OCI-LY7 (cell line): ENCODE results near the gene NUDT17. TPM values are rescaled to one million over a fixed set of nuclear protein-coding genes. Genes with fewer than 3 reads are reported as not detected.

Experiments
- BruUV-seq: library from RNA; stranded (reverse); fragments of 400-500 nt; replicated peaks from 2 replicates; lab custom pipeline; 2021; lab: Mats Ljungman, UMichigan
- CTCF ChIA-PET: fragments of 300-600 bp; sonication (Branson Sonifier 250); formaldehyde crosslinking; loops from one replicate; lab custom pipeline; 2022; ENCODE audit warnings: antibody characterized with exemption; ENCODE audit not compliant: unreplicated experiment; lab: Charles Lee
- POLR2A ChIA-PET: fragments of 300-600 bp; sonication (Branson Sonifier 250); formaldehyde crosslinking; loops from one replicate; lab custom pipeline; 2022; ENCODE audit warnings: antibody characterized with exemption; lab: Charles Lee
- DNase-seq: peaks from one replicate; pipeline ENCODE4 v3.0.0-alpha.2; 2015; ENCODE audit warnings: low spot score
- H2AFZ ChIP-seq: fragments of 200-600 bp; sonication (generic), shearing (Covaris generic); 2 replicates; pipeline ENCODE4 v1.6.1; 2014; ENCODE audit warnings: mild to moderate bottlenecking, antibody characterized with exemption, low read length, moderate library complexity
- H3K27ac ChIP-seq: fragments of 200-600 bp; sonication (generic); 2 replicates; pipeline ENCODE4 v1.5.1; 2014; ENCODE audit warnings: mixed run types, low read depth, mild to moderate bottlenecking, moderate library complexity, low read length, inconsistent platforms; ENCODE audit not compliant: poor library complexity, severe bottlenecking
- H3K36me3 ChIP-seq: fragments of 200-600 bp; sonication (generic); 2 replicates; pipeline ENCODE4 v1.6.1; 2014; ENCODE audit warnings: mild to moderate bottlenecking, antibody characterized with exemption, low read length, moderate library complexity, mixed read lengths; ENCODE audit not compliant: insufficient read depth
- H3K4me1 ChIP-seq: fragments of 200-600 bp; sonication (generic); 2 replicates; pipeline ENCODE4 v1.5.1; 2014; ENCODE audit warnings: mild to moderate bottlenecking, low read length; ENCODE audit not compliant: insufficient read depth, poor library complexity, severe bottlenecking
- H3K4me2 ChIP-seq: fragments of 200-600 bp; sonication (generic); 2 replicates; pipeline ENCODE4 v1.6.1; 2014; ENCODE audit warnings: mild to moderate bottlenecking, low read length
- H3K4me3 ChIP-seq: fragments of 200-600 bp; sonication (generic); 2 replicates; pipeline ENCODE4 v1.5.1; 2014; ENCODE audit warnings: mild to moderate bottlenecking, low read depth, low read length; ENCODE audit not compliant: poor library complexity, severe bottlenecking
- H3K79me2 ChIP-seq: fragments of 200-600 bp; sonication (generic); 2 replicates; pipeline ENCODE4 v1.6.1; 2016; ENCODE audit warnings: low read depth, mild to moderate bottlenecking, low read length, moderate library complexity, mixed read lengths; ENCODE audit not compliant: insufficient read depth
- H3K9me2 ChIP-seq: fragments of 200-600 bp; sonication (generic); 2 replicates; pipeline ENCODE4 v1.6.1; 2016; ENCODE audit warnings: mild to moderate bottlenecking, low read length, mixed read lengths; ENCODE audit not compliant: insufficient read depth
- H3K9me3 ChIP-seq: fragments of 200-600 bp; sonication (generic); 2 replicates; pipeline ENCODE4 v1.6.1; 2014; ENCODE audit warnings: mild to moderate bottlenecking, mixed run types, low read length, mixed read lengths
- H4K20me1 ChIP-seq: fragments of 200-600 bp; sonication (generic); 2 replicates; pipeline ENCODE4 v1.6.1; 2014; ENCODE audit warnings: mild to moderate bottlenecking, antibody characterized with exemption, low read length, moderate library complexity, mixed read lengths; ENCODE audit not compliant: insufficient read depth
- CTCF ChIP-seq: fragments of 200-600 bp; sonication (generic); conservative IDR thresholded peaks from 2 replicates; pipeline ENCODE4 v1.5.1; 2014; ENCODE audit warnings: mild to moderate bottlenecking, antibody characterized with exemption, low read length, moderate library complexity, mixed read lengths
- EZH2phosphoT487 ChIP-seq: fragments of 200-600 bp; sonication (generic); IDR thresholded peaks from 2 replicates; pipeline ENCODE4 v1.6.1; 2018; ENCODE audit warnings: low read depth, borderline replicate concordance, mild to moderate bottlenecking, mixed run types, antibody characterized with exemption, low read length, moderate library complexity, mixed read lengths
- intact Hi-C: fragments of 100-400 bp; cut with micrococcal nuclease; formaldehyde crosslinking; loops from one replicate; pipeline ENCODE4 v1.10.0; 2022; ENCODE audit not compliant: unreplicated experiment
- total RNA-seq, 2 experiments: library from RNA; depleted of rRNA in 1 of 2; stranded (reverse); fragments of >200 nt in 1 of 2; shearing (Covaris generic) in 1 of 2; gene quantifications; 2 replicates each; pipeline ENCODE4 v1.2.3, GENCODE V29; 2014 to 2022

Gene NUDT17
- total RNA-seq, 2 experiments from 2014 or later, result 16.9 to 39.3 TPM

DNA sequence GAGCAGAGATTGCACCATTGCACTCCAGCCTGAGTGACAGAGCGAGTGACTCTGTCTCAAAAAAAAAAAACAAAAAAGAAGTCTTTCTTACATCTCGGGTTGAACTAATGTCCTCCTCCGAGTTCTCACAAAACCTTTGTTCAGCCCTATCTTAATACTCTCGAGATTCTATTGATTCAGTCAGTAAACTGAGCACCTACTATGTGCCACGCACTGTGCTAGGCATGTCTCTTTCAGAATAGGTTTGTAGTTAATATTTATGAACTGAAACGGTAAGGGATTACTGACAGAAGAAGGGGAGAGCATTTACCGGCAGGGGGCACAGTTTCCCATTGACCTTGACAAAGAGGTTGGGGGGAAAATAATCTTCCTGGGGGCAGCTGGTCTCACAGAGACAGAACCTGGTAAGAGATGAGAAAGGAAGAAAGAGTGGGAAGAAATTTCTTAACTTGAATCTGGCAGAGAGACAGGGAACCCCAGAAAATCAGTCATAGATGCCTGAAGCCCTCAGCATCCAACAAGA is 10.1 kb downstream of the NUDT17 start:
- Histone ChIP-seq H2AFZ (no peak overlapping the region), H3K79me2 (no peaks in the 10 kb centered on the region), H3K9me2 (no peaks in the 10 kb centered on the region), H3K36me3 (peaks cover 42% of the 10 kb centered on the region; the same call in 1 of the 2 replicates), H3K4me2 (no peak overlapping the region), H4K20me1 (no peaks in the 10 kb centered on the region), H3K27ac (no peak overlapping the region), H3K4me1 (peaks cover 13% of the 10 kb centered on the region), H3K4me3 (no peak overlapping the region), H3K9me3 (no peaks in the 10 kb centered on the region)
- DNase-seq, result peak; percentile 57
- BruUV-seq, result no TSS peak
- TF ChIP-seq CTCF, result peak; percentile 91
- TF ChIP-seq EZH2phosphoT487, result no peak
- intact Hi-C loops, result no loop called here
- ChIA-PET CTCF (no interaction called here), POLR2A (interaction anchor here (1.4 kb wide), 1 partner anchor 9 kb away, joined by 3 read pairs; no protein-coding TSS in a partner anchor)

DNA sequence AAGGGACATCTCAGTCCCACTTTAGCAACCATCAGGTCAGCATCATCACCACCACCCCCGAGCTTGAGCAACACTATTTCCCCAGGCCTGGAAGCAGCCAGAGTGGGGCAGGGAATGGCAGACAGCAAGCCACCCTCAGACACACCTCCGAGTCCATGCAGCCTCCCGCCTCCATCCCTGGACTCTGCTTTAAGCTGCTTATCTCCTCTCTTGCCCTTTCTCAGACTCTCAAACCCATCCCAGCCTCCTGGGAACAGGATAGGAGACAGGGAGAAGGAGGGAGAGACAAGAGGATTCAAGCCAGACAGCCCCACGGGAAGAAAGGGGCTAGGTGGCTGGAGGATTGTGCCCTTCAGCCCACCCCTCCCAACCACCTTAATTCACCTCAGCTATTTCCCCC is 11.7 kb downstream of the NUDT17 start:
- intact Hi-C loops, result no loop called here
- TF ChIP-seq EZH2phosphoT487 (no peak), CTCF (no peak)
- no peak overlapping the region for H2AFZ ChIP-seq
- peaks cover 36% of the 10 kb centered on the region; the same call in 1 of the 2 replicates for H3K36me3 ChIP-seq
- no peaks in the 10 kb centered on the region for H4K20me1 ChIP-seq
- no peaks in the 10 kb centered on the region for H3K9me3 ChIP-seq
- H3K79me2 ChIP-seq, result no peaks in the 10 kb centered on the region
- H3K9me2 ChIP-seq, result no peaks in the 10 kb centered on the region
- H3K4me2 ChIP-seq, result peak overlapping the region; percentile 83
- no peak overlapping the region for H3K4me3 ChIP-seq
- POLR2A ChIA-PET, result interaction anchor here (1.1 to 4.6 kb wide), 4 partner anchors 11 to 122 kb away, joined by 3 to 65 read pairs (median 25); partner anchors contain the start of genes NUDT17 and RBM8A
- no peak overlapping the region for H3K27ac ChIP-seq
- peaks cover 13% of the 10 kb centered on the region for H3K4me1 ChIP-seq
- BruUV-seq, result no TSS peak
- CTCF ChIA-PET, result interaction anchor here (3.4 kb wide), 1 partner anchor 11 kb away, joined by 44 read pairs; the partner anchor contains the start of gene NUDT17
- no peak for DNase-seq
